GM23248 (cell line): ENCODE measurements around the gene FLOT2.

Experiments used
- EZH2 ChIP-seq: fragments of 200-600 bp; sonication (generic); IDR thresholded peaks from 2 replicates; pipeline ENCODE4 v1.6.1; 2018; ENCODE audit warnings: antibody characterized with exemption, mild to moderate bottlenecking; ENCODE audit not compliant: insufficient read depth, poor library complexity, severe bottlenecking
- EZH2phosphoT487 ChIP-seq: fragments of 200-600 bp; sonication (generic); IDR thresholded peaks from 2 replicates; pipeline ENCODE4 v1.6.1; 2018; ENCODE audit warnings: antibody characterized with exemption, moderate library complexity, mild to moderate bottlenecking, low read depth; ENCODE audit not compliant: insufficient read depth

DNA sequence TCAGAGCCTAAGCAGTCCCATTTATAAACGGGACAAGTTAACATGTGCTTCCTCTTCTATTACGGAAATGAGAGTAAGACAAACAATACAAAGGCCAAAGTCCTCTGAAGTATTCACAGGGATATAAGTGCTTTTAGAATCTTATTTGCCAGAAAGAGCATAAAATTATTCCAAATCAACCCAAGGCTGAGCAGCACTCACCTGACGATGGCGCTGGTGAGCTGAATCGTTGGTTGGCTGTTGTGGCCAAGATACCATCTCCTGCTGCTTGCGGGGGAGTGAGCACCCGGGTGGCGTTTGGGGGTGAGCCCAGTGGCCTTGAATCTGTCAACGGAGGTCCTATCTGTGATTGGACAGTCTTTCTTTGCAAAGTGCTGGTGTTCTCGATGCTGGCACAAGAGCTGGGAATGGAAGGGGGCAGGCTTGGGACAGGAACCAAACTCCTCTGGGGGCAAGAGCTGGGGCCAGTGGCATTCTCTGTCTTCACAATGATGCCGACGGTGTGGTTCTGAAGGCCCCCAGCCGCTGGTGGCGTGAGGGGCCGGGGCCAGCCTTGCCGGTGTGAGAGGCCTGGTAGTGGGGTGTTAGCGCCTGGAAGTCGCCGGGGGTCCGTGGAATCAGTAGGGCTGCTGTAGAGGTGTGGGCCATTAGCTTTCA lies 14.9 kb upstream of the FLOT2 start:
- TF ChIP-seq EZH2phosphoT487: no peak
- TF ChIP-seq EZH2: no peak
